Measurements from ENCODE around the gene TNIK.

- TF ChIP-seq CTCF (IDR thresholded peaks at IDR 0.05; ENCODE audit: low read depth, low read length, missing input control) = no peak
- peak in 1 of 2 donors; percentile 38 for TF ChIP-seq RAD21 (IDR thresholded peaks at IDR 0.05)
Measured at GRCh38 chr3:171334465-171334811, 125.8 kb downstream of the TNIK start.
